Activated CD4-positive, alpha-beta memory T cell treated with anti-CD3 and anti-CD28 coated beads for 36 hours (primary cell): ENCODE measurements around the gene ZNF532. TPM values are rescaled to one million over a fixed set of nuclear protein-coding genes. Genes with fewer than 3 reads are reported as not detected.
"Not testable (repeated sequence)": the region's sequence is repeated elsewhere in the genome, so short reads cannot be mapped to it uniquely, and the experiment has no call there.

Source experiments
- CTCF ChIA-PET: fragments of 350-600 bp; sonication (Branson Sonifier 250); formaldehyde crosslinking; loops from one replicate; lab custom pipeline; 2021; ENCODE audit warnings: antibody characterized with exemption, inconsistent platforms; lab: Charles Lee
- POLR2A ChIA-PET: fragments of 350-600 bp; sonication (Branson Sonifier 250); formaldehyde crosslinking; loops from one replicate; lab custom pipeline; 2021; ENCODE audit warnings: antibody characterized with exemption; lab: Charles Lee
- DNase-seq: peaks from one replicate; pipeline ENCODE4 v3.0.0-alpha.2; 2020
- H3K27ac Mint-ChIP-seq: one replicate; pipeline ENCODE4 v1.8.0; 2021; ENCODE audit warnings: mixed read lengths
- H3K27me3 Mint-ChIP-seq: one replicate; pipeline ENCODE4 v1.8.0; 2021; ENCODE audit warnings: mixed read lengths
- H3K36me3 Mint-ChIP-seq: one replicate; pipeline ENCODE4 v1.8.0; 2021; ENCODE audit warnings: mixed read lengths
- H3K4me1 Mint-ChIP-seq: one replicate; pipeline ENCODE4 v1.8.0; 2021; ENCODE audit warnings: low read depth, mixed read lengths
- H3K4me3 Mint-ChIP-seq: one replicate; pipeline ENCODE4 v1.8.0; 2021; ENCODE audit warnings: mild to moderate bottlenecking, mixed read lengths
- H3K9me3 Mint-ChIP-seq: one replicate; pipeline ENCODE4 v1.8.0; 2021; ENCODE audit warnings: mixed read lengths
- intact Hi-C: fragments of 100-400 bp; cut with micrococcal nuclease; formaldehyde crosslinking; loops from one replicate; pipeline ENCODE4 v1.15.1; 2023
- total RNA-seq, 2 experiments: library from RNA; stranded (reverse); gene quantifications; one replicate each; pipeline ENCODE4 v1.2.3, GENCODE V29; 2021

The ZNF532 gene
- total RNA-seq, 2 experiments from 2014 or later = 5.5 to 5.7 TPM

- H3K27me3 Mint-ChIP-seq = peaks cover 27% of the 10 kb centered on the region
- intact Hi-C loops = no loop called here
These were observed 149.1 kb downstream of the ZNF532 start for GRCh38 chr18:59013744-59014143.

GRCh38 chr18:59015531-59016152 is 151.0 kb downstream of the ZNF532 start:
- Mint-ChIP-seq H3K4me1 (no peaks in the 10 kb centered on the region), H3K36me3 (no peaks in the 10 kb centered on the region), H3K27me3 (peaks cover 27% of the 10 kb centered on the region), H3K27ac (no peak overlapping the region), H3K9me3 (peaks cover 9% of the 10 kb centered on the region), H3K4me3 (no peak overlapping the region)
- POLR2A ChIA-PET = no interaction called here
- CTCF ChIA-PET = no interaction called here
- DNase-seq = no peak
- intact Hi-C loops = no loop called here

More at GRCh38 chr18:59013744-59014143, 149.1 kb downstream of the ZNF532 start:
- CTCF ChIA-PET = no interaction called here
- Mint-ChIP-seq H3K4me1 (no peaks in the 10 kb centered on the region), H3K36me3 (no peaks in the 10 kb centered on the region), H3K27ac (no peak overlapping the region), H3K9me3 (peaks cover 9% of the 10 kb centered on the region), H3K4me3 (no peak overlapping the region)
- DNase-seq = no peak
- POLR2A ChIA-PET = no interaction called here

GRCh38 chr18:59021500-59021899 is 156.8 kb downstream of the ZNF532 start:
- Mint-ChIP-seq H3K36me3 (no peaks in the 10 kb centered on the region), H3K9me3 (peaks cover 9% of the 10 kb centered on the region), H3K27me3 (peaks cover 13% of the 10 kb centered on the region), H3K4me3 (no peak overlapping the region), H3K4me1 (peaks cover 4% of the 10 kb centered on the region), H3K27ac (no peak overlapping the region)
- POLR2A ChIA-PET = no interaction called here
- CTCF ChIA-PET = no interaction called here
- DNase-seq = no peak
- intact Hi-C loops = no loop called here

GRCh38 chr18:59022167-59022945 is 157.7 kb downstream of the ZNF532 start:
- no peak overlapping the region for H3K4me3 Mint-ChIP-seq
- no peaks in the 10 kb centered on the region for H3K36me3 Mint-ChIP-seq
- ChIA-PET POLR2A (no interaction called here), CTCF (no interaction called here)
- no peak overlapping the region for H3K27ac Mint-ChIP-seq
- peaks cover 11% of the 10 kb centered on the region for H3K27me3 Mint-ChIP-seq
- peaks cover 6% of the 10 kb centered on the region for H3K9me3 Mint-ChIP-seq
- no peak for DNase-seq
- intact Hi-C loops = no loop called here
- H3K4me1 Mint-ChIP-seq = peaks cover 4% of the 10 kb centered on the region

GRCh38 chr18:59024829-59025228 is 160.2 kb downstream of the ZNF532 start:
- H3K27ac Mint-ChIP-seq = no peak overlapping the region
- peaks cover 4% of the 10 kb centered on the region for H3K4me1 Mint-ChIP-seq
- H3K4me3 Mint-ChIP-seq = no peak overlapping the region
- intact Hi-C loops = no loop called here
- H3K36me3 Mint-ChIP-seq = no peaks in the 10 kb centered on the region
- no peak for DNase-seq
- H3K9me3 Mint-ChIP-seq = no peaks in the 10 kb centered on the region
- POLR2A ChIA-PET = no interaction called here
- CTCF ChIA-PET = no interaction called here
- H3K27me3 Mint-ChIP-seq = peaks cover 2% of the 10 kb centered on the region

GRCh38 chr18:59025532-59025931 is 160.9 kb downstream of the ZNF532 start:
- H3K9me3 Mint-ChIP-seq, H3K4me1 Mint-ChIP-seq: not testable (repeated sequence)

GRCh38 chr18:59026364-59026763 is 161.7 kb downstream of the ZNF532 start:
- ChIA-PET CTCF (no interaction called here), POLR2A (no interaction called here)
- Mint-ChIP-seq H3K27ac (no peak overlapping the region), H3K27me3 (peaks cover 2% of the 10 kb centered on the region), H3K4me1 (no peaks in the 10 kb centered on the region), H3K4me3 (no peak overlapping the region), H3K9me3 (no peaks in the 10 kb centered on the region), H3K36me3 (no peaks in the 10 kb centered on the region)
- no peak for DNase-seq
- intact Hi-C loops = no loop called here

More at GRCh38 chr18:59025532-59025931, 160.9 kb downstream of the ZNF532 start:
- intact Hi-C loops, H3K4me3 Mint-ChIP-seq, H3K27me3 Mint-ChIP-seq, H3K36me3 Mint-ChIP-seq, POLR2A ChIA-PET, DNase-seq, H3K27ac Mint-ChIP-seq: not testable (repeated sequence)
- CTCF ChIA-PET = interaction anchor here (0.5 kb wide), 1 partner anchor 20 kb away, joined by 3 read pairs; no protein-coding TSS in a partner anchor

GRCh38 chr18:59026831-59027410 is 162.2 kb downstream of the ZNF532 start:
- H3K27ac Mint-ChIP-seq = no peak overlapping the region
- H3K4me3 Mint-ChIP-seq = no peak overlapping the region
- H3K36me3 Mint-ChIP-seq = no peaks in the 10 kb centered on the region
- intact Hi-C loops = no loop called here
- CTCF ChIA-PET = no interaction called here
- POLR2A ChIA-PET = no interaction called here
- H3K9me3 Mint-ChIP-seq = no peaks in the 10 kb centered on the region
- H3K4me1 Mint-ChIP-seq = no peaks in the 10 kb centered on the region
- DNase-seq = no peak
- peaks cover 3% of the 10 kb centered on the region for H3K27me3 Mint-ChIP-seq

GRCh38 chr18:59029663-59030429 is 165.2 kb downstream of the ZNF532 start:
- no peak for DNase-seq
- Mint-ChIP-seq H3K4me1 (no peaks in the 10 kb centered on the region), H3K4me3 (no peak overlapping the region), H3K36me3 (no peaks in the 10 kb centered on the region), H3K9me3 (no peaks in the 10 kb centered on the region), H3K27ac (no peak overlapping the region), H3K27me3 (peaks cover 5% of the 10 kb centered on the region)
- ChIA-PET POLR2A (no interaction called here), CTCF (no interaction called here)
- intact Hi-C loops = loop anchor here (10.0 kb wide), 1 partner anchor 925 kb away; no protein-coding TSS in a partner anchor

GRCh38 chr18:59032308-59032707 is 167.6 kb downstream of the ZNF532 start:
- no peak overlapping the region for H3K27ac Mint-ChIP-seq
- DNase-seq = no peak
- peaks cover 8% of the 10 kb centered on the region for H3K27me3 Mint-ChIP-seq
- ChIA-PET POLR2A (no interaction called here), CTCF (no interaction called here)
- H3K36me3 Mint-ChIP-seq = no peaks in the 10 kb centered on the region
- H3K4me3 Mint-ChIP-seq = no peak overlapping the region
- H3K9me3 Mint-ChIP-seq = no peaks in the 10 kb centered on the region
- intact Hi-C loops = loop anchor here (10.0 kb wide), 1 partner anchor 922 kb away; no protein-coding TSS in a partner anchor
- H3K4me1 Mint-ChIP-seq = no peaks in the 10 kb centered on the region

GRCh38 chr18:59033359-59033758 is 168.7 kb downstream of the ZNF532 start:
- Mint-ChIP-seq H3K36me3 (no peaks in the 10 kb centered on the region), H3K27me3 (peaks cover 8% of the 10 kb centered on the region), H3K4me1 (peaks cover 6% of the 10 kb centered on the region), H3K27ac (no peak overlapping the region), H3K4me3 (no peak overlapping the region), H3K9me3 (peaks cover 5% of the 10 kb centered on the region)
- DNase-seq = no peak
- intact Hi-C loops = loop anchor here (10.0 kb wide), 1 partner anchor 921 kb away; no protein-coding TSS in a partner anchor
- CTCF ChIA-PET = no interaction called here
- POLR2A ChIA-PET = no interaction called here

- H3K27me3 Mint-ChIP-seq = peaks cover 8% of the 10 kb centered on the region
- CTCF ChIA-PET = no interaction called here
- intact Hi-C loops = loop anchor here (10.0 kb wide), 1 partner anchor 921 kb away; no protein-coding TSS in a partner anchor
- H3K36me3 Mint-ChIP-seq = no peaks in the 10 kb centered on the region
- no peak overlapping the region for H3K4me3 Mint-ChIP-seq
- no peak overlapping the region for H3K27ac Mint-ChIP-seq
- POLR2A ChIA-PET = no interaction called here
- no peak for DNase-seq
- peaks cover 7% of the 10 kb centered on the region for H3K9me3 Mint-ChIP-seq
- peaks cover 8% of the 10 kb centered on the region for H3K4me1 Mint-ChIP-seq
These were observed 169.3 kb downstream of the ZNF532 start for GRCh38 chr18:59033974-59034373.
